HepG2 (cell line): ENCODE measurements around the gene ARHGAP21.

ENCODE experiments used
- HHEX ChIP-seq: IDR thresholded peaks from 2 replicates; pipeline ENCODE4 v1.6.1; 2016; ENCODE audit warnings: control low read depth
- HOXA5 ChIP-seq: sonication (generic); formaldehyde crosslinking; IDR thresholded peaks from 2 replicates; pipeline ENCODE4 v1.4.0; 2020; ENCODE audit warnings: missing genetic modification reagents
- MXD1 ChIP-seq: sonication (generic); formaldehyde crosslinking; IDR thresholded peaks from 2 replicates; pipeline ENCODE4 v1.4.0; 2020; ENCODE audit warnings: mild to moderate bottlenecking, missing genetic modification reagents
- PHF8 ChIP-seq: sonication (generic); formaldehyde crosslinking; IDR thresholded peaks from 2 replicates; pipeline ENCODE4 v1.5.0; 2020; ENCODE audit warnings: missing genetic modification reagents
- SIN3A ChIP-seq: IDR thresholded peaks from 2 replicates; pipeline ENCODE4 v1.6.1; 2011; ENCODE audit warnings: low read depth, mild to moderate bottlenecking, control low read depth, low read length, borderline replicate concordance
- SMAD1 ChIP-seq: sonication (generic); formaldehyde crosslinking; IDR thresholded peaks from 2 replicates; pipeline ENCODE4 v1.4.0; 2020; ENCODE audit warnings: missing genetic modification reagents, low read depth, mild to moderate bottlenecking, borderline replicate concordance
- TCF7 ChIP-seq: sonication (generic); IDR thresholded peaks from 2 replicates; pipeline ENCODE4 v1.6.1; 2016; ENCODE audit warnings: antibody characterized with exemption, low read depth
- ZNF274 ChIP-seq: sonication (generic); formaldehyde crosslinking; IDR thresholded peaks from 2 replicates; pipeline ENCODE4 v1.5.1; 2020; ENCODE audit warnings: mild to moderate bottlenecking, missing genetic modification reagents
- ZNF775 ChIP-seq: sonication (generic); formaldehyde crosslinking; IDR thresholded peaks from 2 replicates; pipeline ENCODE4 v1.4.0; 2020; ENCODE audit warnings: missing genetic modification reagents, mild to moderate bottlenecking, moderate library complexity, borderline replicate concordance
- ZNF792 ChIP-seq: IDR thresholded peaks from 2 replicates; pipeline ENCODE4 v1.6.1; 2016
- TF ChIP-seq, protein P1 (sequence below): sonication (generic); formaldehyde crosslinking; IDR thresholded peaks from 2 replicates; pipeline ENCODE4 v1.4.0; 2020; ENCODE audit warnings: missing genetic modification reagents, borderline replicate concordance
- TF ChIP-seq, protein P2 (sequence below): sonication (generic); formaldehyde crosslinking; IDR thresholded peaks from 2 replicates; pipeline ENCODE4 v1.4.0; 2020; ENCODE audit warnings: missing genetic modification reagents
- TF ChIP-seq, protein P3 (sequence below): sonication (generic); formaldehyde crosslinking; IDR thresholded peaks from 2 replicates; pipeline ENCODE4 v1.5.0; 2020; ENCODE audit warnings: mild to moderate bottlenecking, missing genetic modification reagents
- TF ChIP-seq, protein P4 (sequence below): sonication (generic); formaldehyde crosslinking; IDR thresholded peaks from 2 replicates; pipeline ENCODE4 v1.5.0; 2020; ENCODE audit warnings: missing genetic modification reagents, mild to moderate bottlenecking, borderline replicate concordance

DNA sequence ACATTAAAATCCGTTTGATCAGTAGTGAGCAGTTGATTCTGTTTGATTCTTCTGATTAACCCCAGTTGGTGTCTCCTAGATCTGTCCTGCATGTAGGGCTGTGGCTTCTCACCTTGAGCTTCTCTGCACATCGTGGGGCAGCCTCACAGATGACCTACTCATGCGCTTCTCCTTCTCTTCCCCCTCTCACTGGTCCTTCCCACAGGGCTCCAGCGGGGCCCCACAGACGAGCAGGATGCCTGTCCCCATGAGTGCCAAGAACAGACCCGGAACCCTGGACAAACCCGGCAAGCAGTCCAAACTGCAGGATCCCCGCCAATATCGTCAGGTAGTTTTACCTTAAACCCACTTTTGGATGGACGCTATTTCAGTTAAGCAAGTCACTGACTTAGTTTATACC, 178.9 kb downstream of the ARHGAP21 start:
- TF ChIP-seq ZNF274 (CRISPR knock-in tag) (no peak), HHEX (no peak), HOXA5 (CRISPR knock-in tag) (no peak), PHF8 (no peak), SMAD1 (CRISPR knock-in tag) (no peak), SIN3A (no peak), MXD1 (CRISPR knock-in tag) (no peak), ZNF792 (CRISPR knock-in tag) (no peak), ZNF775 (CRISPR knock-in tag) (no peak), TCF7 (no peak)
- TF ChIP-seq, protein P1, sequence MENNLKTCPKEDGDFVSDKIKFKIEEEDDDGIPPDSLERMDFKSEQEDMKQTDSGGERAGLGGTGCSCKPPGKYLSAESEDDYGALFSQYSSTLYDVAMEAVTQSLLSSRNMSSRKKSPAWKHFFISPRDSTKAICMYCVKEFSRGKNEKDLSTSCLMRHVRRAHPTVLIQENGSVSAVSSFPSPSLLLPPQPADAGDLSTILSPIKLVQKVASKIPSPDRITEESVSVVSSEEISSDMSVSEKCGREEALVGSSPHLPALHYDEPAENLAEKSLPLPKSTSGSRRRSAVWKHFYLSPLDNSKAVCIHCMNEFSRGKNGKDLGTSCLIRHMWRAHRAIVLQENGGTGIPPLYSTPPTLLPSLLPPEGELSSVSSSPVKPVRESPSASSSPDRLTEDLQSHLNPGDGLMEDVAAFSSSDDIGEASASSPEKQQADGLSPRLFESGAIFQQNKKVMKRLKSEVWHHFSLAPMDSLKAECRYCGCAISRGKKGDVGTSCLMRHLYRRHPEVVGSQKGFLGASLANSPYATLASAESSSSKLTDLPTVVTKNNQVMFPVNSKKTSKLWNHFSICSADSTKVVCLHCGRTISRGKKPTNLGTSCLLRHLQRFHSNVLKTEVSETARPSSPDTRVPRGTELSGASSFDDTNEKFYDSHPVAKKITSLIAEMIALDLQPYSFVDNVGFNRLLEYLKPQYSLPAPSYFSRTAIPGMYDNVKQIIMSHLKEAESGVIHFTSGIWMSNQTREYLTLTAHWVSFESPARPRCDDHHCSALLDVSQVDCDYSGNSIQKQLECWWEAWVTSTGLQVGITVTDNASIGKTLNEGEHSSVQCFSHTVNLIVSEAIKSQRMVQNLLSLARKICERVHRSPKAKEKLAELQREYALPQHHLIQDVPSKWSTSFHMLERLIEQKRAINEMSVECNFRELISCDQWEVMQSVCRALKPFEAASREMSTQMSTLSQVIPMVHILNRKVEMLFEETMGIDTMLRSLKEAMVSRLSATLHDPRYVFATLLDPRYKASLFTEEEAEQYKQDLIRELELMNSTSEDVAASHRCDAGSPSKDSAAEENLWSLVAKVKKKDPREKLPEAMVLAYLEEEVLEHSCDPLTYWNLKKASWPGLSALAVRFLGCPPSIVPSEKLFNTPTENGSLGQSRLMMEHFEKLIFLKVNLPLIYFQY (CRISPR knock-in tag), result no peak
- TF ChIP-seq, protein P2, sequence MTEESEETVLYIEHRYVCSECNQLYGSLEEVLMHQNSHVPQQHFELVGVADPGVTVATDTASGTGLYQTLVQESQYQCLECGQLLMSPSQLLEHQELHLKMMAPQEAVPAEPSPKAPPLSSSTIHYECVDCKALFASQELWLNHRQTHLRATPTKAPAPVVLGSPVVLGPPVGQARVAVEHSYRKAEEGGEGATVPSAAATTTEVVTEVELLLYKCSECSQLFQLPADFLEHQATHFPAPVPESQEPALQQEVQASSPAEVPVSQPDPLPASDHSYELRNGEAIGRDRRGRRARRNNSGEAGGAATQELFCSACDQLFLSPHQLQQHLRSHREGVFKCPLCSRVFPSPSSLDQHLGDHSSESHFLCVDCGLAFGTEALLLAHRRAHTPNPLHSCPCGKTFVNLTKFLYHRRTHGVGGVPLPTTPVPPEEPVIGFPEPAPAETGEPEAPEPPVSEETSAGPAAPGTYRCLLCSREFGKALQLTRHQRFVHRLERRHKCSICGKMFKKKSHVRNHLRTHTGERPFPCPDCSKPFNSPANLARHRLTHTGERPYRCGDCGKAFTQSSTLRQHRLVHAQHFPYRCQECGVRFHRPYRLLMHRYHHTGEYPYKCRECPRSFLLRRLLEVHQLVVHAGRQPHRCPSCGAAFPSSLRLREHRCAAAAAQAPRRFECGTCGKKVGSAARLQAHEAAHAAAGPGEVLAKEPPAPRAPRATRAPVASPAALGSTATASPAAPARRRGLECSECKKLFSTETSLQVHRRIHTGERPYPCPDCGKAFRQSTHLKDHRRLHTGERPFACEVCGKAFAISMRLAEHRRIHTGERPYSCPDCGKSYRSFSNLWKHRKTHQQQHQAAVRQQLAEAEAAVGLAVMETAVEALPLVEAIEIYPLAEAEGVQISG (CRISPR knock-in tag), result no peak
- TF ChIP-seq, protein P3, sequence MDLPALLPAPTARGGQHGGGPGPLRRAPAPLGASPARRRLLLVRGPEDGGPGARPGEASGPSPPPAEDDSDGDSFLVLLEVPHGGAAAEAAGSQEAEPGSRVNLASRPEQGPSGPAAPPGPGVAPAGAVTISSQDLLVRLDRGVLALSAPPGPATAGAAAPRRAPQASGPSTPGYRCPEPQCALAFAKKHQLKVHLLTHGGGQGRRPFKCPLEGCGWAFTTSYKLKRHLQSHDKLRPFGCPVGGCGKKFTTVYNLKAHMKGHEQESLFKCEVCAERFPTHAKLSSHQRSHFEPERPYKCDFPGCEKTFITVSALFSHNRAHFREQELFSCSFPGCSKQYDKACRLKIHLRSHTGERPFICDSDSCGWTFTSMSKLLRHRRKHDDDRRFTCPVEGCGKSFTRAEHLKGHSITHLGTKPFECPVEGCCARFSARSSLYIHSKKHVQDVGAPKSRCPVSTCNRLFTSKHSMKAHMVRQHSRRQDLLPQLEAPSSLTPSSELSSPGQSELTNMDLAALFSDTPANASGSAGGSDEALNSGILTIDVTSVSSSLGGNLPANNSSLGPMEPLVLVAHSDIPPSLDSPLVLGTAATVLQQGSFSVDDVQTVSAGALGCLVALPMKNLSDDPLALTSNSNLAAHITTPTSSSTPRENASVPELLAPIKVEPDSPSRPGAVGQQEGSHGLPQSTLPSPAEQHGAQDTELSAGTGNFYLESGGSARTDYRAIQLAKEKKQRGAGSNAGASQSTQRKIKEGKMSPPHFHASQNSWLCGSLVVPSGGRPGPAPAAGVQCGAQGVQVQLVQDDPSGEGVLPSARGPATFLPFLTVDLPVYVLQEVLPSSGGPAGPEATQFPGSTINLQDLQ (CRISPR knock-in tag), result no peak
- TF ChIP-seq, protein P4, sequence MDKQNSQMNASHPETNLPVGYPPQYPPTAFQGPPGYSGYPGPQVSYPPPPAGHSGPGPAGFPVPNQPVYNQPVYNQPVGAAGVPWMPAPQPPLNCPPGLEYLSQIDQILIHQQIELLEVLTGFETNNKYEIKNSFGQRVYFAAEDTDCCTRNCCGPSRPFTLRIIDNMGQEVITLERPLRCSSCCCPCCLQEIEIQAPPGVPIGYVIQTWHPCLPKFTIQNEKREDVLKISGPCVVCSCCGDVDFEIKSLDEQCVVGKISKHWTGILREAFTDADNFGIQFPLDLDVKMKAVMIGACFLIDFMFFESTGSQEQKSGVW (CRISPR knock-in tag), result no peak
